Common myeloid progenitor, CD34-positive (primary cell): ENCODE data around the gene TMEM131.

Experiments
- CTCF ChIA-PET: fragments of 350-600 bp; sonication (Branson Sonifier 250); formaldehyde crosslinking; loops from one replicate; lab custom pipeline; 2021; ENCODE audit warnings: antibody characterized with exemption; lab: Charles Lee
- POLR2A ChIA-PET: fragments of 350-600 bp; sonication (Branson Sonifier 250); formaldehyde crosslinking; loops from one replicate; lab custom pipeline; 2021; ENCODE audit warnings: antibody characterized with exemption; lab: Charles Lee
- DNase-seq, 3 donors: peaks; one replicate each; pipeline versions ENCODE4 v3.0.0 to v3.0.0-alpha.2; 2013
- H3K27ac ChIP-seq, 2 experiments: 1 replicate in 1 of 2; 2 replicates in 1 of 2; pipeline ENCODE4 v1.7.0; 2013; ENCODE audit warnings: inconsistent platforms in 2 of 2, low read length in 2 of 2, mild to moderate bottlenecking in 2 of 2, low read depth in 1 of 2, moderate library complexity in 1 of 2; ENCODE audit not compliant: severe bottlenecking in 2 of 2, insufficient read depth in 1 of 2, poor library complexity in 1 of 2
- H3K27me3 ChIP-seq, 5 experiments: replicated peaks in 2 of 5; 1 replicate in 3 of 5; 2 replicates in 2 of 5; pipeline versions ENCODE4 v1.6.1 to v1.7.0; 2013; ENCODE audit warnings: low read length in 4 of 5, mild to moderate bottlenecking in 2 of 5, moderate library complexity in 2 of 5, inconsistent platforms in 1 of 5; ENCODE audit not compliant: insufficient read depth in 5 of 5, control insufficient read depth in 4 of 5
- H3K36me3 ChIP-seq, 4 experiments: 1 replicate in 2 of 4; 2 replicates in 2 of 4; pipeline versions ENCODE4 v1.6.1 to v1.7.0; 2013; ENCODE audit warnings: low read length in 3 of 4, control low read depth in 1 of 4, mild to moderate bottlenecking in 1 of 4; ENCODE audit not compliant: control insufficient read depth in 4 of 4, insufficient read depth in 4 of 4
- H3K4me1 ChIP-seq, 4 experiments: 1 replicate in 3 of 4; 2 replicates in 1 of 4; pipeline versions ENCODE4 v1.6.1 to v1.7.1; 2013; ENCODE audit warnings: low read length in 3 of 4, mild to moderate bottlenecking in 3 of 4, control low read depth in 1 of 4, inconsistent platforms in 1 of 4, moderate library complexity in 1 of 4; ENCODE audit not compliant: control insufficient read depth in 4 of 4, insufficient read depth in 4 of 4; ENCODE audit errors: control extremely low read depth in 1 of 4
- H3K4me3 ChIP-seq, 7 experiments: 1 replicate in 4 of 7; 2 replicates in 3 of 7; pipeline versions ENCODE4 v1.5.1 to v1.7.0; 2013; ENCODE audit warnings: mild to moderate bottlenecking in 7 of 7, low read length in 6 of 7, moderate library complexity in 6 of 7, inconsistent platforms in 2 of 7, low read depth in 2 of 7, control low read depth in 1 of 7; ENCODE audit not compliant: insufficient read depth in 4 of 7, control insufficient read depth in 1 of 7; ENCODE audit errors: extremely low read depth in 1 of 7
- H3K9me3 ChIP-seq, 5 experiments: 1 replicate in 4 of 5; 2 replicates in 1 of 5; pipeline versions ENCODE4 v1.6.1 to v1.7.1; 2013; ENCODE audit warnings: low read length in 4 of 5, mild to moderate bottlenecking in 2 of 5, inconsistent platforms in 1 of 5, low read depth in 1 of 5, moderate library complexity in 1 of 5; ENCODE audit not compliant: control insufficient read depth in 4 of 5, insufficient read depth in 2 of 5; ENCODE audit errors: control extremely low read depth in 1 of 5
- WGBS: methylation state at CpG from one replicate; pipeline ENCODE4 v1.1.5; 2013; ENCODE audit not compliant: insufficient coverage; 5-methylcytosine and 5-hydroxymethylcytosine counted together

The TMEM131 gene

GRCh38 chr2:97816411-97816810, 179.3 kb downstream of the TMEM131 start:
- ChIA-PET CTCF (interaction anchor here (0.9 to 2.0 kb wide), 2 partner anchors 10 to 16 kb away, joined by 3 to 8 read pairs; no protein-coding TSS in a partner anchor), POLR2A (no interaction called here)
- H3K36me3 ChIP-seq = peaks cover 13 to 30% (median 15%) of the 10 kb centered on the region in 4 experiments
- no peaks in the 10 kb centered on the region for H3K4me1 ChIP-seq
- H3K4me3 ChIP-seq = no peak overlapping the region
- no peak overlapping the region for H3K27ac ChIP-seq
- H3K9me3 ChIP-seq = no peaks in the 10 kb centered on the region
- 89% methylated on average over 1 of the region's 2 CpGs for WGBS
- no peaks in the 10 kb centered on the region for H3K27me3 ChIP-seq
- no peak for DNase-seq

GRCh38 chr2:97812931-97813330, 182.8 kb downstream of the TMEM131 start:
- CTCF ChIA-PET = interaction anchor here (0.6 kb wide), 1 partner anchor 103 kb away, joined by 3 read pairs; no protein-coding TSS in a partner anchor
- no peaks in the 10 kb centered on the region for H3K4me1 ChIP-seq
- H3K27ac ChIP-seq = no peak overlapping the region
- DNase-seq = no peak
- H3K9me3 ChIP-seq = no peaks in the 10 kb centered on the region
- POLR2A ChIA-PET = interaction anchor here (0.6 kb wide), 1 partner anchor 1631 kb away, joined by 3 read pairs; no protein-coding TSS in a partner anchor
- peaks cover 18 to 43% (median 29%) of the 10 kb centered on the region in 4 experiments for H3K36me3 ChIP-seq
- 99% methylated on average over 6 of the region's 7 CpGs for WGBS
- no peaks in the 10 kb centered on the region for H3K27me3 ChIP-seq
- no peak overlapping the region for H3K4me3 ChIP-seq

GRCh38 chr2:97808816-97809215, 186.9 kb downstream of the TMEM131 start:
- Histone ChIP-seq H3K9me3 (no peaks in the 10 kb centered on the region), H3K4me1 (no peaks in the 10 kb centered on the region), H3K36me3 (peaks cover 19 to 39% (median 33%) of the 10 kb centered on the region in 4 experiments), H3K27me3 (no peaks in the 10 kb centered on the region), H3K4me3 (no peak overlapping the region), H3K27ac (no peak overlapping the region)
- 100% methylated on average over 4 of the region's 4 CpGs for WGBS
- POLR2A ChIA-PET = no interaction called here
- CTCF ChIA-PET = interaction anchor here (1.0 to 3.2 kb wide), 5 partner anchors 12 to 576 kb away, joined by 3 to 18 read pairs (median 5); no protein-coding TSS in a partner anchor
- no peak for DNase-seq

- Histone ChIP-seq H3K9me3 (no peaks in the 10 kb centered on the region), H3K4me3 (no peak overlapping the region), H3K36me3 (peaks cover 18 to 41% (median 32%) of the 10 kb centered on the region in 4 experiments), H3K27ac (no peak overlapping the region), H3K4me1 (no peaks in the 10 kb centered on the region), H3K27me3 (no peaks in the 10 kb centered on the region)
- ChIA-PET POLR2A (interaction anchor here (0.6 kb wide), 1 partner anchor 53 kb away, joined by 3 read pairs; no protein-coding TSS in a partner anchor), CTCF (interaction anchor here (0.7 to 5.8 kb wide), 31 partner anchors 9 to 667 kb away, joined by 3 to 46 read pairs (median 4); no protein-coding TSS in a partner anchor)
- 43% methylated on average over 6 of the region's 12 CpGs for WGBS
- peak; percentile 69 to 90 (median 87) for DNase-seq
Measured at GRCh38 chr2:97806738-97807618, 188.8 kb downstream of the TMEM131 start.

GRCh38 chr2:97805776-97806175, 190.0 kb downstream of the TMEM131 start:
- ChIA-PET CTCF (interaction anchor here (0.7 to 5.8 kb wide), 15 partner anchors 10 to 669 kb away, joined by 3 to 46 read pairs (median 5); no protein-coding TSS in a partner anchor), POLR2A (interaction anchor here (0.6 kb wide), 1 partner anchor 51 kb away, joined by 3 read pairs; no protein-coding TSS in a partner anchor)
- Histone ChIP-seq H3K4me3 (no peak overlapping the region), H3K36me3 (peaks cover 13 to 34% (median 26%) of the 10 kb centered on the region in 4 experiments), H3K9me3 (no peaks in the 10 kb centered on the region), H3K27me3 (no peaks in the 10 kb centered on the region), H3K27ac (no peak overlapping the region), H3K4me1 (no peaks in the 10 kb centered on the region)
- no peak for DNase-seq
- WGBS = no CpG with 5 or more reads among the region's 1 CpG

GRCh38 chr2:97801028-97801427, 194.7 kb downstream of the TMEM131 start:
- no peak overlapping the region for H3K4me3 ChIP-seq
- ChIA-PET POLR2A (no interaction called here), CTCF (interaction anchor here (0.9 to 2.0 kb wide), 4 partner anchors 10 to 468 kb away, joined by 3 to 6 read pairs (median 3); no protein-coding TSS in a partner anchor)
- no peak for DNase-seq
- no peak overlapping the region for H3K27ac ChIP-seq
- H3K27me3 ChIP-seq = no peaks in the 10 kb centered on the region
- no peaks in the 10 kb centered on the region for H3K4me1 ChIP-seq
- peaks cover 22 to 36% (median 24%) of the 10 kb centered on the region in 4 experiments for H3K36me3 ChIP-seq
- no CpG with 5 or more reads among the region's 1 CpG for WGBS
- no peaks in the 10 kb centered on the region for H3K9me3 ChIP-seq
